IMR-90 (cell line): ENCODE data around the gene FAXC. TPM values are rescaled to one million over a fixed set of nuclear protein-coding genes. Genes with fewer than 3 reads are reported as not detected.
A peak's percentile ranks its signal among the peaks of the same experiment; 100 is the strongest.

Experiments used
- ATAC-seq: fragments of 200-7000 bp; cut with Tn5 transposase; 2 replicates; pipeline ENCODE4 v1.9.1; 2020; ENCODE audit warnings: low read depth, mild to moderate bottlenecking, moderate library complexity
- BruUV-seq: library from RNA; stranded (reverse); fragments of 400-500 nt; replicated peaks from 2 replicates; lab custom pipeline; 2021; lab: Mats Ljungman, UMichigan
- CTCF ChIA-PET: fragments of 300-600 bp; formaldehyde crosslinking; extraction: SDS; loops from one replicate; lab custom pipeline; 2021; ENCODE audit warnings: antibody characterized with exemption; lab: Yijun Ruan, JAX
- POLR2A ChIA-PET: fragments of 300-600 bp; sonication (Branson Sonifier 250); formaldehyde crosslinking; loops from one replicate; lab custom pipeline; 2022; ENCODE audit warnings: antibody characterized with exemption; ENCODE audit not compliant: unreplicated experiment; lab: Charles Lee
- DNase-seq: peaks from one replicate; pipeline ENCODE4 v3.0.0; 2013
- H2AFZ ChIP-seq: replicated peaks from 2 replicates; pipeline ENCODE3; 2013; ENCODE audit warnings: low read length, mild to moderate bottlenecking; ENCODE audit not compliant: poor library complexity
- H2AK5ac ChIP-seq: 2 replicates; pipeline ENCODE4 v1.6.1; 2013; ENCODE audit warnings: low read depth, low read length, inconsistent platforms
- H2AK9ac ChIP-seq: replicated peaks from 2 replicates; pipeline ENCODE3; 2013; ENCODE audit warnings: mild to moderate bottlenecking, low read depth, low read length, moderate library complexity; ENCODE audit not compliant: poor library complexity
- H2BK120ac ChIP-seq: 2 replicates; pipeline ENCODE4 v1.6.1; 2013; ENCODE audit warnings: low read depth, low read length, inconsistent platforms
- H2BK15ac ChIP-seq: 3 replicates; pipeline ENCODE4 v1.6.1; 2013; ENCODE audit warnings: low read depth, low read length, inconsistent platforms
- H2BK20ac ChIP-seq: 2 replicates; pipeline ENCODE4 v1.6.1; 2013; ENCODE audit warnings: low read depth, mild to moderate bottlenecking, inconsistent platforms, low read length, moderate library complexity
- H2BK5ac ChIP-seq: 2 replicates; pipeline ENCODE4 v1.6.1; 2013; ENCODE audit warnings: mild to moderate bottlenecking, low read depth, low read length, inconsistent platforms; ENCODE audit not compliant: poor library complexity, severe bottlenecking
- H3K14ac ChIP-seq: replicated peaks from 2 replicates; pipeline ENCODE4 v1.6.1; 2013; ENCODE audit warnings: low read depth, low read length, inconsistent platforms
- H3K18ac ChIP-seq: 2 replicates; pipeline ENCODE4 v1.6.1; 2013; ENCODE audit warnings: low read depth, low read length, control low read depth
- H3K23ac ChIP-seq: 2 replicates; pipeline ENCODE4 v1.6.1; 2013; ENCODE audit warnings: low read depth, low read length, inconsistent platforms
- H3K27ac ChIP-seq: 2 replicates; pipeline ENCODE4 v1.5.1; 2013; ENCODE audit warnings: mild to moderate bottlenecking, control low read depth, low read length; ENCODE audit not compliant: insufficient read depth
- H3K27me3 ChIP-seq: 2 replicates; pipeline ENCODE4 v1.6.1; 2013; ENCODE audit warnings: low read length; ENCODE audit not compliant: control insufficient read depth, insufficient read depth
- H3K36me3 ChIP-seq: 2 replicates; pipeline ENCODE4 v1.6.1; 2013; ENCODE audit warnings: low read length, mixed read lengths; ENCODE audit not compliant: control insufficient read depth, insufficient read depth
- H3K4ac ChIP-seq: 2 replicates; pipeline ENCODE4 v1.6.1; 2013; ENCODE audit warnings: low read depth, low read length, inconsistent platforms
- H3K4me1 ChIP-seq: 2 replicates; pipeline ENCODE4 v1.6.1; 2013; ENCODE audit warnings: low read length, mixed read lengths; ENCODE audit not compliant: control insufficient read depth, insufficient read depth
- H3K4me2 ChIP-seq: 2 replicates; pipeline ENCODE4 v1.6.1; 2013; ENCODE audit warnings: low read depth, mild to moderate bottlenecking, control low read depth, low read length, moderate library complexity
- H3K4me3 ChIP-seq: 2 replicates; pipeline ENCODE4 v1.5.1; 2013; ENCODE audit warnings: low read depth, mild to moderate bottlenecking, control low read depth, low read length, moderate library complexity; ENCODE audit not compliant: insufficient read depth
- H3K56ac ChIP-seq: 2 replicates; pipeline ENCODE4 v1.6.1; 2013; ENCODE audit warnings: low read length, inconsistent platforms; ENCODE audit not compliant: insufficient read depth; ENCODE audit errors: extremely low read depth
- H3K79me1 ChIP-seq, 2 experiments: 2 replicates each; pipeline ENCODE4 v1.6.1; 2013; ENCODE audit warnings: low read length in 2 of 2, inconsistent platforms in 1 of 2, low read depth in 1 of 2
- H3K9ac ChIP-seq: 2 replicates; pipeline ENCODE4 v1.6.1; 2013; ENCODE audit warnings: low read depth, low read length, control low read depth
- H3K9me1 ChIP-seq: 2 replicates; pipeline ENCODE4 v1.6.1; 2013; ENCODE audit warnings: low read length, inconsistent platforms; ENCODE audit not compliant: insufficient read depth
- H3K9me3 ChIP-seq: 2 replicates; pipeline ENCODE4 v1.6.1; 2013; ENCODE audit warnings: low read length; ENCODE audit not compliant: control insufficient read depth, insufficient read depth
- H4K20me1 ChIP-seq: 2 replicates; pipeline ENCODE4 v1.6.1; 2013; ENCODE audit warnings: low read length, inconsistent platforms; ENCODE audit not compliant: insufficient read depth
- H4K5ac ChIP-seq: 2 replicates; pipeline ENCODE4 v1.6.1; 2013; ENCODE audit warnings: mild to moderate bottlenecking, low read depth, low read length, control low read depth
- H4K8ac ChIP-seq, 2 experiments: 2 replicates each; pipeline ENCODE4 v1.6.1; 2013; ENCODE audit warnings: low read depth in 2 of 2, low read length in 2 of 2, control low read depth in 1 of 2, inconsistent platforms in 1 of 2
- H4K91ac ChIP-seq: 2 replicates; pipeline ENCODE4 v1.6.1; 2013; ENCODE audit warnings: low read depth, low read length, inconsistent platforms; ENCODE audit not compliant: insufficient read depth
- MXI1 ChIP-seq: IDR thresholded peaks from 2 replicates; pipeline ENCODE4 v1.6.1; 2012; ENCODE audit warnings: low read depth, mild to moderate bottlenecking, low read length, moderate library complexity, borderline replicate concordance
- WGBS, 2 experiments: methylation state at CpG; one replicate each; pipeline versions ENCODE4 v1.1.5 to v1.1.7; 2013; ENCODE audit warnings: missing lambda C conversion rate in 2 of 2; ENCODE audit not compliant: insufficient read length in 1 of 2; ENCODE audit errors: extremely low coverage in 2 of 2; 5-methylcytosine and 5-hydroxymethylcytosine counted together
- dilution Hi-C: fragments of 300-500 bp; cut with HindIII; formaldehyde crosslinking; loops from one replicate; pipeline ENCODE4 v1.14.3; 2018; ENCODE audit warnings: low sequenced_read_pairs; ENCODE audit not compliant: unreplicated experiment
- in situ Hi-C: fragments of 300-500 bp; cut with MboI; formaldehyde crosslinking; loops from 3 replicates; pipeline ENCODE4 v1.14.3; 2019; ENCODE audit warnings: low sequenced_read_pairs, inconsistent platforms, mixed read lengths
- intact Hi-C: fragments of 100-400 bp; cut with micrococcal nuclease; formaldehyde crosslinking; loops from 2 replicates; pipeline ENCODE4 v1.10.0; 2022
- polyA plus RNA-seq, 3 experiments: library from polyadenylated mRNA; depleted of rRNA; stranded (reverse); fragments of >200 nt; gene quantifications; 2 replicates each; pipeline ENCODE4 v1.2.3, GENCODE V29; 2012; ENCODE audit warnings: low replicate concordance in 1 of 3
- total RNA-seq: library from RNA; depleted of rRNA; stranded (reverse); fragments of >200 nt; gene quantifications from 2 replicates; pipeline ENCODE4 v1.2.3, GENCODE V29; 2012

FAXC gene
- total and polyA plus RNA-seq, 2 of the 4 experiments (the other 2 are of a cell fraction) = 1.1 to 2.7 TPM

DNA sequence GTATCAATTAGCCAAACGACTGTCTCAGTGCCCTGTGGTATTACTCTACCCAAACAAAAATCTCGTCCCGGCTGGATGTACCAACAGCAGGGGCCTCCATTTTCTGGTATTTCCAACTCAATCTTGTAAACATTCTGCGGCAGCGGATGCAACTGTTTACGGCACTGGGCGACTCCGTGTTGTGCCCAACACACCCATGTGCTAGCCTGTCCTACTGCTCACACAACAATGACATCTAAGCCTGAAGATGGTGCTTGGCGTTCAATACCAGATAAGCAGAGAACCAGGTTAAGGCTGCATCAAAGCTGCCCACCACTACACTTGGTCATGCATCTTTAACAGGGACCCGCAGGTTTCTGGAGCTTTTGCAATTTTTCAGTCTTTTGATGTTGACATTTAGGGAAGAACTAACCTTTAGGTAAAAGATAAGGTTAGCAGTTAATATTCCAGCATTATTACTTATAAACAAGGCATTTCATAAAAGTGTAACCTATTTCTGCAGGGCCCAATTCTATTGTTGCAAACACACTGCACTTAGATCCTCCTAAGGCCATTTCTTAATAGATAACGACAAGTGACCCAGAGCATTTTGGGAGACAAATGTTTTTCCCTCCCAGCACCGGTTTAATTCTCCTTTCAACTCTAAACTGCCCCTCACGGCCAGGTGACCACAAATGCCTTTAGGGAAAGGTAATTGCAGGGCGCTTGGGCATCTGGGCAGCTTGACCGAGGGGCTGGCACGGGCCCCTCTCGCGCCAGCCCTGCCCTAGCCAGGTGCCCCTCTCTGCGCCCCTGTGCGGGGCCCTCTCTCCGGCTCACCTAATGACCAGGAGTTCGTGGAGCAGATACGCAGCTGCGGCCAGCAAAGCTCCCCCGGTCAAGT is 945 bp downstream of the FAXC start:
- TF ChIP-seq MXI1 = no peak
- in situ Hi-C loops = no loop called here
- Histone ChIP-seq H3K9me3 (no peaks in the 10 kb centered on the region), H2AK5ac (no peak overlapping the region), H2BK20ac (no peak overlapping the region), H3K9me1 (peaks cover 6% of the 10 kb centered on the region; the same call in 1 of the 2 replicates), H3K18ac (no peak overlapping the region), H3K79me1 (no peaks in the 10 kb centered on the region), H4K5ac (no peak overlapping the region), H2BK5ac (no peak overlapping the region), H3K4me2 (peak overlapping the region; percentile 76), H4K20me1 (no peaks in the 10 kb centered on the region), H3K14ac (0 out of 2 replicates have a peak overlapping the region, but pooled peaks have one; percentile 29), H2AFZ (peak overlapping the region; percentile 81), H3K56ac (peak overlapping the region; percentile 17; the same call in 1 of the 2 replicates), H3K4ac (no peak overlapping the region; the same call in 1 of the 2 replicates), H4K8ac (peak overlapping the region in 1 of 2 experiments; percentile 40; a peak in 1 of 4 replicates), H2AK9ac (peak overlapping the region; percentile 30), H2BK120ac (no peak overlapping the region), H3K27me3 (peaks cover 7% of the 10 kb centered on the region; the same call in 1 of the 2 replicates), H3K4me3 (peak overlapping the region; percentile 51), H3K36me3 (no peaks in the 10 kb centered on the region), H2BK15ac (no peak overlapping the region), H4K91ac (no peak overlapping the region), H3K23ac (peak overlapping the region; percentile 14; the same call in 1 of the 2 replicates), H3K27ac (no peak overlapping the region), H3K9ac (peak overlapping the region; percentile 21; the same call in 1 of the 2 replicates), H3K4me1 (peaks cover 3% of the 10 kb centered on the region; the same call in 1 of the 2 replicates)
- intact Hi-C loops = no loop called here
- 16% methylated on average over 9 of the region's 25 CpGs; no CpG with 5 or more reads in 1 of the 2 experiments for WGBS, 2 experiments
- ATAC-seq (no peak; the same call in 1 of the 2 replicates), DNase-seq (no peak)
- dilution Hi-C loops = no loop called here
- ChIA-PET CTCF (interaction anchor here (1.0 kb wide), 1 partner anchor 14 kb away, joined by 3 read pairs; no protein-coding TSS in a partner anchor), POLR2A (no interaction called here)
- no TSS peak for BruUV-seq
